ENCODE results near the gene MRPL51. TPM values are rescaled to one million over a fixed set of nuclear protein-coding genes. Genes with fewer than 3 reads are reported as not detected.
A peak's percentile ranks its signal among the peaks of the same experiment; 100 is the strongest.

Gene MRPL51
- total RNA-seq, 3 donors from 2014 or later: 58.5 to 72.1 (median 62.4) TPM

- Histone ChIP-seq H3K9me3 (no peaks in the 10 kb centered on the region), H3K4me1 (peaks cover 6 to 31% of the 10 kb centered on the region in 2 donors), H3K4me3 (peak overlapping the region; percentile 82 to 97 (median 88)), H3K27me3 (no peaks in the 10 kb centered on the region), H3K27ac (peak overlapping the region; percentile 94 to 98), H3K36me3 (no peaks in the 10 kb centered on the region)
- TF ChIP-seq POLR2A (IDR thresholded peaks at IDR 0.05) (no peak), POLR2AphosphoS5 (IDR thresholded peaks at IDR 0.05) (no peak), CTCF (IDR thresholded peaks at IDR 0.05) (no peak)
- intact Hi-C loops (cut with DNase I; ENCODE audit: low total_unique reads): loop anchor here (10.0 kb wide), 1 partner anchor 111 kb away; no protein-coding TSS in a partner anchor
- no peak for DNase-seq (ENCODE audit: low spot score in 2 of 2)
Observed at GRCh38 chr12:6535960-6536847, 43.1 kb upstream of the MRPL51 start.

GRCh38 chr12:6535697-6535946 is 42.6 kb upstream of the MRPL51 start:
- no peak for TF ChIP-seq POLR2AphosphoS5 (IDR thresholded peaks at IDR 0.05)
- TF ChIP-seq CTCF (IDR thresholded peaks at IDR 0.05): no peak
- no peak for TF ChIP-seq POLR2A (IDR thresholded peaks at IDR 0.05)
- H3K27ac ChIP-seq: peak overlapping the region; percentile 94 to 98
- intact Hi-C loops (cut with DNase I; ENCODE audit: low total_unique reads): loop anchor here (10.0 kb wide), 1 partner anchor 111 kb away; no protein-coding TSS in a partner anchor
- H3K27me3 ChIP-seq: no peaks in the 10 kb centered on the region
- no peaks in the 10 kb centered on the region for H3K36me3 ChIP-seq
- no peak for DNase-seq (ENCODE audit: low spot score in 2 of 2)
- peak overlapping the region; percentile 82 to 97 (median 88) for H3K4me3 ChIP-seq
- H3K4me1 ChIP-seq: peaks cover 6 to 29% of the 10 kb centered on the region in 2 donors
- H3K9me3 ChIP-seq: no peaks in the 10 kb centered on the region

- peak; percentile 63 to 80 for DNase-seq (ENCODE audit: low spot score in 2 of 2)
- H3K36me3 ChIP-seq: no peaks in the 10 kb centered on the region
- H3K4me3 ChIP-seq: peak overlapping the region; percentile 82 to 97 (median 88)
- TF ChIP-seq POLR2A (IDR thresholded peaks at IDR 0.05): no peak
- peak; percentile 33 to 90 (median 57) for TF ChIP-seq POLR2AphosphoS5 (IDR thresholded peaks at IDR 0.05)
- TF ChIP-seq CTCF (IDR thresholded peaks at IDR 0.05): peak in 1 of 3 donors; percentile 14
- H3K27me3 ChIP-seq: no peaks in the 10 kb centered on the region
- H3K27ac ChIP-seq: peak overlapping the region; percentile 94 to 98
- intact Hi-C loops (cut with DNase I; ENCODE audit: low total_unique reads): loop anchor here (1.0 to 10.0 kb wide), 2 partner anchors 110 to 196 kb away; no protein-coding TSS in a partner anchor
- H3K4me1 ChIP-seq: peaks cover 6 to 24% of the 10 kb centered on the region in 2 donors
- H3K9me3 ChIP-seq: no peaks in the 10 kb centered on the region
Observed at GRCh38 chr12:6534945-6535696, 42.1 kb upstream of the MRPL51 start.

- TF ChIP-seq CTCF (IDR thresholded peaks at IDR 0.05) (no peak), POLR2A (IDR thresholded peaks at IDR 0.05) (no peak), POLR2AphosphoS5 (IDR thresholded peaks at IDR 0.05) (no peak)
- intact Hi-C loops (cut with DNase I; ENCODE audit: low total_unique reads): loop anchor here (1.0 to 10.0 kb wide), 2 partner anchors 110 to 195 kb away; no protein-coding TSS in a partner anchor
- H3K9me3 ChIP-seq: no peaks in the 10 kb centered on the region
- peak overlapping the region; percentile 82 to 97 (median 88) for H3K4me3 ChIP-seq
- no peaks in the 10 kb centered on the region for H3K27me3 ChIP-seq
- peak overlapping the region; percentile 94 to 98 for H3K27ac ChIP-seq
- H3K36me3 ChIP-seq: no peaks in the 10 kb centered on the region
- peaks cover 6 to 22% of the 10 kb centered on the region in 2 donors for H3K4me1 ChIP-seq
- DNase-seq (ENCODE audit: low spot score in 2 of 2): peak in 1 of 2 donors; percentile 62
Observed at GRCh38 chr12:6534695-6534944, 41.6 kb upstream of the MRPL51 start.
